NB4 (cell line): ENCODE results near the gene TFPI.
"Not testable (repeated sequence)": the region's sequence is repeated elsewhere in the genome, so short reads cannot be mapped to it uniquely, and the experiment has no call there.

Experiments
- DNase-seq: peaks from one replicate; pipeline ENCODE4 v3.0.0; 2010; ENCODE audit warnings: low read depth
- H3K4me3 ChIP-seq: one replicate; pipeline ENCODE4 v1.5.1; 2011; ENCODE audit warnings: mild to moderate bottlenecking, low read depth, low read length, moderate library complexity
- CTCF ChIP-seq: IDR thresholded peaks from one replicate; pipeline ENCODE4 v1.5.1; 2012; ENCODE audit warnings: low read depth, low read length
- MAX ChIP-seq: IDR thresholded peaks from 2 replicates; pipeline ENCODE4 v1.6.1; 2011; ENCODE audit warnings: low read depth, low read length
- MYC ChIP-seq: IDR thresholded peaks from 2 replicates; pipeline ENCODE4 v1.6.1; 2011; ENCODE audit warnings: low read depth, low read length
- POLR2A ChIP-seq: IDR thresholded peaks from 2 replicates; pipeline ENCODE4 v1.6.1; 2011; ENCODE audit warnings: mild to moderate bottlenecking; ENCODE audit not compliant: insufficient read length; ENCODE audit errors: extremely low read depth

TFPI gene

GRCh38 chr2:187541086-187542085, 12.8 kb downstream of the TFPI start:
- no peak overlapping the region for H3K4me3 ChIP-seq
- TF ChIP-seq CTCF (no peak), MAX (no peak), POLR2A (no peak), MYC (no peak)
- no peak for DNase-seq

- DNase-seq, H3K4me3 ChIP-seq: not testable (repeated sequence)
Measured at GRCh38 chr2:187538222-187538621, 16.0 kb downstream of the TFPI start.

- DNase-seq, H3K4me3 ChIP-seq: not testable (repeated sequence)
Measured at GRCh38 chr2:187535381-187535780, 18.9 kb downstream of the TFPI start.

GRCh38 chr2:187532333-187533120, 21.7 kb downstream of the TFPI start:
- TF ChIP-seq POLR2A (no peak), CTCF (no peak), MYC (no peak), MAX (no peak)
- no peak for DNase-seq
- H3K4me3 ChIP-seq: no peak overlapping the region

GRCh38 chr2:187529977-187530721, 24.1 kb downstream of the TFPI start:
- no peak overlapping the region for H3K4me3 ChIP-seq
- no peak for TF ChIP-seq POLR2A
- DNase-seq: no peak

- DNase-seq: no peak
- no peak overlapping the region for H3K4me3 ChIP-seq
- no peak for TF ChIP-seq CTCF
- no peak for TF ChIP-seq POLR2A
- no peak for TF ChIP-seq MYC
- no peak for TF ChIP-seq MAX
Measured at GRCh38 chr2:187529248-187529976, 24.8 kb downstream of the TFPI start.

GRCh38 chr2:187528042-187528441, 26.2 kb downstream of the TFPI start:
- TF ChIP-seq POLR2A (no peak), CTCF (no peak), MYC (no peak), MAX (no peak)
- DNase-seq: no peak
- no peak overlapping the region for H3K4me3 ChIP-seq
